GM08714 (cell line): Measurements from ENCODE around the gene DDX50.
"Not testable (repeated sequence)": the region's sequence is repeated elsewhere in the genome, so short reads cannot be mapped to it uniquely, and the experiment has no call there.

ENCODE experiments used
- H3K4me3 ChIP-seq: fragments of 200-500 bp; sonication (Bioruptor generic); 2 replicates; pipeline ENCODE4 v1.5.1; 2014; ENCODE audit warnings: mild to moderate bottlenecking, low read length, inconsistent platforms
- ZNF274 ChIP-seq: IDR thresholded peaks from 2 replicates; pipeline ENCODE4 v1.6.1; 2012; ENCODE audit warnings: mild to moderate bottlenecking, low read depth, low read length

DDX50 gene, protein sequence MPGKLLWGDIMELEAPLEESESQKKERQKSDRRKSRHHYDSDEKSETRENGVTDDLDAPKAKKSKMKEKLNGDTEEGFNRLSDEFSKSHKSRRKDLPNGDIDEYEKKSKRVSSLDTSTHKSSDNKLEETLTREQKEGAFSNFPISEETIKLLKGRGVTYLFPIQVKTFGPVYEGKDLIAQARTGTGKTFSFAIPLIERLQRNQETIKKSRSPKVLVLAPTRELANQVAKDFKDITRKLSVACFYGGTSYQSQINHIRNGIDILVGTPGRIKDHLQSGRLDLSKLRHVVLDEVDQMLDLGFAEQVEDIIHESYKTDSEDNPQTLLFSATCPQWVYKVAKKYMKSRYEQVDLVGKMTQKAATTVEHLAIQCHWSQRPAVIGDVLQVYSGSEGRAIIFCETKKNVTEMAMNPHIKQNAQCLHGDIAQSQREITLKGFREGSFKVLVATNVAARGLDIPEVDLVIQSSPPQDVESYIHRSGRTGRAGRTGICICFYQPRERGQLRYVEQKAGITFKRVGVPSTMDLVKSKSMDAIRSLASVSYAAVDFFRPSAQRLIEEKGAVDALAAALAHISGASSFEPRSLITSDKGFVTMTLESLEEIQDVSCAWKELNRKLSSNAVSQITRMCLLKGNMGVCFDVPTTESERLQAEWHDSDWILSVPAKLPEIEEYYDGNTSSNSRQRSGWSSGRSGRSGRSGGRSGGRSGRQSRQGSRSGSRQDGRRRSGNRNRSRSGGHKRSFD

GRCh38 chr10:68901105-68901927 is at the start of gene DDX50:
TSS of gene DDX50 (plus strand) at chr10:68901315. CDS start at chr10:68901385, 70 bp downstream.
- no peak for TF ChIP-seq ZNF274
- H3K4me3 ChIP-seq: peak within 1 kb of the TSS; percentile 89

DNA sequence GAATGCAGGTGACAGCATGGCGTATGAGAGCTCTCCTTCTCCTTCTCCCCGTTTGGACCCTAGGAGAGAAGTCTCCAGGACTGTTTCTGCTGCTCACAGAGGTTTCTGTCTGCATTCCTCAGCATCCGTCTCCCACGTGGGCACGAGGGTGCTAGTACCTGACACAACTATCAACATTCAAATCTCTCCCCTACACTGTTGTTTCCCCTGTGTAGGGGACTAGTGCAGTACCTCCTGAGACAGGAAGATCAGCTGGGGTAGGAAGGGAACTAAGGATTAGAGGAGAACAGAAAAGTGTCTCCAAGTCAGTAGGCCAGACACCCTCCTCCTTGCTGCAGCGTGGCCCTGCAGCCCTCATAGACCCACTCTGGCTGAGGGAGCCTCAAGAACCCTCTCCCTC is 44.8 kb upstream of the DDX50 start:
- TF ChIP-seq ZNF274: no peak
- H3K4me3 ChIP-seq: no peak overlapping the region

DNA sequence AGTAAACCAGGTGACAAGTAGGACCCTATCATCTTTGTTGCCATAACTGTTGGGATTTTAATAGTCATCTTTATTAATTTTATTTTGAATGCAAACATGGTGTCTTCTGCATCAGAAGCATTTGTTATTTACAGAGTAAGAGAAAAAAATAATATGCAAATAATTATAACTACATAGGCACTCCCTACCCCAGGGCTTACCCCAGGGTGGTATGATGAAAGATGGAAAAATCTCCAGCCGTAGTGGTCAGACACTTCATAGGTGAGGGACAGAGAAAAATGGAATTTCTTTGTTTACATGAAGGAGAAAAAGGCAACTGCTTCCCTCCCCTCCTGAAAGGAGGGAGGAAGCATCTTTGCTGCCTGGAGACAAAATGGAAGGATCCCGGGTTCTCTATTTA is 44.1 kb upstream of the DDX50 start:
- H3K4me3 ChIP-seq: no peak overlapping the region
- TF ChIP-seq ZNF274: no peak

DNA sequence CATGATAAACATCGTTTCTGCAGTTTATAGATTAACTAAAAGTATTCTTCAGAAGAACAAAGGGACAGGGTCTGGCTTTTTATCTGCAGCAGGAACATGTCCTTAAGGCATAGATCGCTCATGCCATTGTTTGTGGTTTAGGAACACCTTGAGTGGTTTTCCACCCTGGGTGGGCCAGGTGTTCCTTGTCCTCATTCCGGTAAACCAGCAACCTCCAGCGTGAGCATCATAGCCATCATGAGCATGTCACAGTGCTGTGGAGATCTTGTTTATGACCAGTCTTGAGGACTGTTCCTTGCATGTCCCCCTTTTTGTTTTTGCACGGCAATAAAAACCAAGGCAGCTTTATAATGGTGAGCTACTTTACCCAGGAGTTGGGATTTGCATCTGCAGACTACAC is 39.9 kb upstream of the DDX50 start:
- no peak overlapping the region for H3K4me3 ChIP-seq
- TF ChIP-seq ZNF274: no peak

GRCh38 chr10:68864611-68865010 is 36.5 kb upstream of the DDX50 start:
- TF ChIP-seq ZNF274: no peak
- H3K4me3 ChIP-seq: no peak overlapping the region

DNA sequence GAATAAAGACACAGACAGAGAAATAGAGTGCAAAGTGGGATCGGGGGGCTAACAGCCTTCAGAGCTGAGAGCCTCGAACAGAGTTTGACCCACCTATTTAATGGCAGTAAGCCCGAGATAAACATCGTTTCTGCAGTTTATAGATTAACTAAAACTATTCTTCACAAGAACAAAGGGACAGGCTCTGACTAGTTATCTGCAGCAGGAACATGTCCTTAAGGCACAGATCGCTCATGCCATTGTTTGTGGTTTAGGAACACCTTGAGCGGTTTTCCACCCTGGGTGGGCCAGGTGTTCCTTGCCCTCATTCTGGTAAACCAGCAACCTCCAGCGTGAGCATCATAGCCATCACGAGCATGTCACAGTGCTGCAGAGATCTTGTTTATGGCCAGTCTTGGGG is 32.9 kb upstream of the DDX50 start:
- not testable (repeated sequence) for H3K4me3 ChIP-seq

- TF ChIP-seq ZNF274: no peak
- no peak overlapping the region for H3K4me3 ChIP-seq
These were observed 31.5 kb upstream of the DDX50 start for GRCh38 chr10:68869623-68870022.

GRCh38 chr10:68870061-68870460 is 31.1 kb upstream of the DDX50 start:
- no peak overlapping the region for H3K4me3 ChIP-seq
- no peak for TF ChIP-seq ZNF274

DNA sequence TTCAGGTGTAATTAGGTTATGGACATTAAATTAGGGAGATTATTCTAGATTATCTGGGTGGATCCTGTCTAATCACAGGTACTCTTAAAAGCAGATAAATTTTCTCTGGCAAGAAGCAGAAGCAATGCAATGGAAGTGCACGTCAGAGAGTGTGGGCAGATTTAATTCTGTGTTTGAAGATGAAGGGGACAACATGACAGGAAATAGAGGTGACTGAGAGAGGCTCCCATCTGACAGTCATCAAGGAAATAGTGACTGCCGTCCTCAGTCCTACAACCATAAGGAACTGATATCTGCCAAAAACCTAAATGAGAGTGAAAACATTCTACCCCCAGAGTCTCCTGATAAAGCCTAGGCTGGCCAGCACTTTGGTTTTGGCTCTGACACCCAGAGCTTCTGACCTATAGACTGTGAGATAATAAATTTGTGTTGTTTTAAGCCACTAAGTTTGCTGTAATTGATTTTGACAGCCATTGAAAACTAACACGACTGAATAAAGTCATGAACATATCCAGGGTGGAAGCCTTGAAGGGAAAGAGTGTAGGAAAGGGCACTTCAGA is 30.5 kb upstream of the DDX50 start:
- TF ChIP-seq ZNF274: no peak
- H3K4me3 ChIP-seq: no peak overlapping the region

- TF ChIP-seq ZNF274: no peak
These were observed 29.9 kb upstream of the DDX50 start for GRCh38 chr10:68871105-68871711.

GRCh38 chr10:68871731-68872342 is 29.3 kb upstream of the DDX50 start:
- no peak for TF ChIP-seq ZNF274

More at GRCh38 chr10:68871105-68871711, 29.9 kb upstream of the DDX50 start:
- H3K4me3 ChIP-seq: no peak overlapping the region

GRCh38 chr10:68876246-68877138 is 24.6 kb upstream of the DDX50 start:
- no peak for TF ChIP-seq ZNF274

More at GRCh38 chr10:68871731-68872342, 29.3 kb upstream of the DDX50 start:
- H3K4me3 ChIP-seq: no peak overlapping the region

More at GRCh38 chr10:68876246-68877138, 24.6 kb upstream of the DDX50 start:
- no peak overlapping the region for H3K4me3 ChIP-seq
